Measurements from ENCODE around the gene CRYZL1. TPM values are rescaled to one million over a fixed set of nuclear protein-coding genes. Genes with fewer than 3 reads are reported as not detected.

CRYZL1 gene
- polyA plus RNA-seq, 1 experiment: 58.4 TPM

GRCh38 chr21:33551664-33552063, 89.9 kb downstream of the CRYZL1 start:
- TF ChIP-seq, protein P1, sequence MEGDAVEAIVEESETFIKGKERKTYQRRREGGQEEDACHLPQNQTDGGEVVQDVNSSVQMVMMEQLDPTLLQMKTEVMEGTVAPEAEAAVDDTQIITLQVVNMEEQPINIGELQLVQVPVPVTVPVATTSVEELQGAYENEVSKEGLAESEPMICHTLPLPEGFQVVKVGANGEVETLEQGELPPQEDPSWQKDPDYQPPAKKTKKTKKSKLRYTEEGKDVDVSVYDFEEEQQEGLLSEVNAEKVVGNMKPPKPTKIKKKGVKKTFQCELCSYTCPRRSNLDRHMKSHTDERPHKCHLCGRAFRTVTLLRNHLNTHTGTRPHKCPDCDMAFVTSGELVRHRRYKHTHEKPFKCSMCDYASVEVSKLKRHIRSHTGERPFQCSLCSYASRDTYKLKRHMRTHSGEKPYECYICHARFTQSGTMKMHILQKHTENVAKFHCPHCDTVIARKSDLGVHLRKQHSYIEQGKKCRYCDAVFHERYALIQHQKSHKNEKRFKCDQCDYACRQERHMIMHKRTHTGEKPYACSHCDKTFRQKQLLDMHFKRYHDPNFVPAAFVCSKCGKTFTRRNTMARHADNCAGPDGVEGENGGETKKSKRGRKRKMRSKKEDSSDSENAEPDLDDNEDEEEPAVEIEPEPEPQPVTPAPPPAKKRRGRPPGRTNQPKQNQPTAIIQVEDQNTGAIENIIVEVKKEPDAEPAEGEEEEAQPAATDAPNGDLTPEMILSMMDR (IDR thresholded peaks at IDR 0.05; ENCODE audit: low read depth, low read length): no peak
- no peak for DNase-seq (ENCODE audit: low read depth, low spot score)
- Histone ChIP-seq H3K27ac (ENCODE audit: low read depth, low read length) (no peak overlapping the region), H3K27me3 (ENCODE audit: control insufficient read depth, insufficient read depth, low read length) (no peaks in the 10 kb centered on the region), H3K4me3 (ENCODE audit: low read depth, low read length) (no peak overlapping the region), H3K9me3 (ENCODE audit: control insufficient read depth, insufficient read depth, low read length) (peaks cover 10% of the 10 kb centered on the region)
- ChIA-PET POLR2A (interaction anchor here (0.7 to 1.1 kb wide), 2 partner anchors 9 to 33 kb away, joined by 3 read pairs; partner anchors contain the start of gene SON), CTCF (interaction anchor here (1.1 kb wide), 1 partner anchor 54 kb away, joined by 4 read pairs; no protein-coding TSS in a partner anchor)

DNA sequence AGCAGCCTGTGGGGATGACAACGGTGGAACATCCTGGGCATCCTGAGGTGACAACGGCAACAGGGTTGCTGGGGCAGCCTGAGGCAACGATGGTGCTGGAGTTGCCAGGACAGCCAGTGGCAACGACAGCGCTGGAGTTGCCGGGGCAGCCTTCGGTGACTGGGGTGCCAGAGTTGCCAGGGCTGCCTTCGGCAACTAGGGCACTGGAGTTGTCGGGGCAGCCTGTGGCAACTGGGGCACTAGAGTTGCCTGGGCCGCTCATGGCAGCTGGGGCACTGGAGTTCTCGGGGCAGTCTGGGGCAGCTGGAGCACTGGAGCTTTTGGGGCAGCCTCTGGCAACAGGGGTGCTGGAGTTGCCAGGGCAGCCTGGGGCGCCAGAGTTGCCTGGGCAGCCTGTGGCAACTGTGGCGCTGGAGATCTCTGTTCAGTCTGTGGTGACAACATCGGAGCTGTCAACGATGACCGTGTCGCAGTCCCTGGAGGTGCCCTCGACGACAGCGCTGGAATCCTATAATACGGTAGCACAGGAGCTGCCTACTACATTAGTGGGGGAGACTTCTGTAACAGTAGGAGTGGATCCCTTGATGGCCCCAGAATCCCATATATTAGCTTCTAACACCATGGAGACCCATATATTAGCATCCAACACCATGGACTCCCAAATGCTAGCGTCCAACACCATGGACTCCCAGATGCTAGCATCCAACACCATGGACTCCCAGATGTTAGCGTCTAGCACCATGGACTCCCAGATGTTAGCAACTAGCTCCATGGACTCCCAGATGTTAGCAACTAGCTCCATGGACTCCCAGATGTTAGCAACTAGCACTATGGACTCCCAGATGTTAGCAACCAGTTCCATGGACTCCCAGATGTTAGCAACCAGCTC, 90.5 kb downstream of the CRYZL1 start:
- H3K27me3 ChIP-seq (ENCODE audit: control insufficient read depth, insufficient read depth, low read length): no peaks in the 10 kb centered on the region
- no peak overlapping the region for H3K4me3 ChIP-seq (ENCODE audit: low read depth, low read length)
- H3K27ac ChIP-seq (ENCODE audit: low read depth, low read length): no peak overlapping the region
- POLR2A ChIA-PET: interaction anchor here (0.7 to 1.1 kb wide), 2 partner anchors 8 to 33 kb away, joined by 3 read pairs; partner anchors contain the start of gene SON
- H3K9me3 ChIP-seq (ENCODE audit: control insufficient read depth, insufficient read depth, low read length): peaks cover 10% of the 10 kb centered on the region
- TF ChIP-seq, protein P1 (IDR thresholded peaks at IDR 0.05; ENCODE audit: low read depth, low read length): no peak
- DNase-seq (ENCODE audit: low read depth, low spot score): no peak
- CTCF ChIA-PET: interaction anchor here (1.1 kb wide), 1 partner anchor 55 kb away, joined by 4 read pairs; no protein-coding TSS in a partner anchor

- POLR2A ChIA-PET: no interaction called here
- peaks cover 10% of the 10 kb centered on the region for H3K9me3 ChIP-seq (ENCODE audit: control insufficient read depth, insufficient read depth, low read length)
- no peak overlapping the region for H3K4me3 ChIP-seq (ENCODE audit: low read depth, low read length)
- H3K27me3 ChIP-seq (ENCODE audit: control insufficient read depth, insufficient read depth, low read length): no peaks in the 10 kb centered on the region
- CTCF ChIA-PET: no interaction called here
- H3K27ac ChIP-seq (ENCODE audit: low read depth, low read length): no peak overlapping the region
- no peak for DNase-seq (ENCODE audit: low read depth, low spot score)
- TF ChIP-seq, protein P1 (IDR thresholded peaks at IDR 0.05; ENCODE audit: low read depth, low read length): no peak
Measured at GRCh38 chr21:33549848-33550771, 91.4 kb downstream of the CRYZL1 start.

DNA sequence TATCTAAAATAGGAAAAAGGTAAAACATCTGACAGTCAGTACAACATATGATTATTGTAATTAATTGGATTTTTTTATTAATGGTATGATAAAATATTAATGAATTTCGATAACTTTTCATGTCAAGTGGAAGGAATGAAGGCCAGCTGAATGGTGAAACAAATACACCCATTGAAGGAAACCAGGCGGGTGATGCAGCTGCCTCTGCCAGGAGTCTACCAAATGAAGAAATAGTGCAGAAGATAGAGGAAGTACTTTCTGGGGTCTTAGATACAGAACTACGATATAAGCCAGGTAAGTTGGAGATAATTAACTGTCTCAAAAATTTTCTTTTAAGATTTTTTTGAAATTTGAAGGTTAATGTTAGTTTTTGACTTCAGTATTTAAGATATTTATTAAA, 95.5 kb downstream of the CRYZL1 start:
- TF ChIP-seq, protein P1 (IDR thresholded peaks at IDR 0.05; ENCODE audit: low read depth, low read length): no peak
- POLR2A ChIA-PET: no interaction called here
- no peak for DNase-seq (ENCODE audit: low read depth, low spot score)
- Histone ChIP-seq H3K27ac (ENCODE audit: low read depth, low read length) (no peak overlapping the region), H3K4me3 (ENCODE audit: low read depth, low read length) (no peak overlapping the region), H3K27me3 (ENCODE audit: control insufficient read depth, insufficient read depth, low read length) (no peaks in the 10 kb centered on the region), H3K9me3 (ENCODE audit: control insufficient read depth, insufficient read depth, low read length) (peaks cover 10% of the 10 kb centered on the region)
- CTCF ChIA-PET: interaction anchor here (0.6 to 2.2 kb wide), 2 partner anchors 10 to 60 kb away, joined by 5 to 11 read pairs; no protein-coding TSS in a partner anchor

Measured in AG04450 (cell line).